HepG2 (cell line): Measurements from ENCODE around the gene BDP1.

Source experiments
- JUN ChIP-seq: sonication (generic); formaldehyde crosslinking; IDR thresholded peaks from 2 replicates; pipeline ENCODE4 v1.4.0; 2020; ENCODE audit warnings: mild to moderate bottlenecking, missing genetic modification reagents
- POLR2A ChIP-seq, 2 experiments: IDR thresholded peaks; 2 replicates each; pipeline ENCODE4 v1.6.1; 2011; ENCODE audit warnings: low read depth in 2 of 2, low read length in 2 of 2, mild to moderate bottlenecking in 1 of 2, moderate library complexity in 1 of 2; ENCODE audit not compliant: insufficient read depth in 1 of 2
- ZBTB1 ChIP-seq: sonication (generic); formaldehyde crosslinking; IDR thresholded peaks from 2 replicates; pipeline ENCODE4 v1.4.0; 2020; ENCODE audit warnings: missing genetic modification reagents, borderline replicate concordance
- TF ChIP-seq, protein P1 (sequence below): sonication (generic); formaldehyde crosslinking; IDR thresholded peaks from 2 replicates; pipeline ENCODE4 v1.5.0; 2020; ENCODE audit warnings: mild to moderate bottlenecking, missing genetic modification reagents, moderate library complexity

DNA sequence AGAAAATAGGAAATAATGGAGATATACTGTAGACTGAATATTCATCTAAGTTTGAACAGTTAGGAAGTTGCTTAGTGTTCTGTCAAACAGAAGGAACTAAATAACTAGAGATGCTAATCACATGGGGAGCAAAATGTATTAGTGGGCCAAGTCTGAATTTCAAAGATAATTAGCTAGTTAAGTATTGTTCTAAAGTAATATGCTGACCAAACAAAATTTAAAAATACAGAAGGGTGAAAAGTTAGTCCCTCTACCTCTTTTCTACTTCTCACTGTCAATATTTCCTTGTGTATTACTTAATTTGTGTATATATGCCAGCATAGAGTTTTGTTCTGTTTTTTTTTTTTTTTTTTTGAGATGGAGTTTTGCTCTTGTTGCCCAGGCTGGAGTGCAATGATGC lies 135.6 kb downstream of the BDP1 start:
- no peak for TF ChIP-seq ZBTB1
- no peak for TF ChIP-seq JUN (CRISPR knock-in tag)
- no peak for TF ChIP-seq POLR2A (IDR thresholded peaks at IDR 0.05; ENCODE audit: insufficient read depth in 1 of 2, low read depth in 2 of 2, low read length in 2 of 2)
- TF ChIP-seq, protein P1, sequence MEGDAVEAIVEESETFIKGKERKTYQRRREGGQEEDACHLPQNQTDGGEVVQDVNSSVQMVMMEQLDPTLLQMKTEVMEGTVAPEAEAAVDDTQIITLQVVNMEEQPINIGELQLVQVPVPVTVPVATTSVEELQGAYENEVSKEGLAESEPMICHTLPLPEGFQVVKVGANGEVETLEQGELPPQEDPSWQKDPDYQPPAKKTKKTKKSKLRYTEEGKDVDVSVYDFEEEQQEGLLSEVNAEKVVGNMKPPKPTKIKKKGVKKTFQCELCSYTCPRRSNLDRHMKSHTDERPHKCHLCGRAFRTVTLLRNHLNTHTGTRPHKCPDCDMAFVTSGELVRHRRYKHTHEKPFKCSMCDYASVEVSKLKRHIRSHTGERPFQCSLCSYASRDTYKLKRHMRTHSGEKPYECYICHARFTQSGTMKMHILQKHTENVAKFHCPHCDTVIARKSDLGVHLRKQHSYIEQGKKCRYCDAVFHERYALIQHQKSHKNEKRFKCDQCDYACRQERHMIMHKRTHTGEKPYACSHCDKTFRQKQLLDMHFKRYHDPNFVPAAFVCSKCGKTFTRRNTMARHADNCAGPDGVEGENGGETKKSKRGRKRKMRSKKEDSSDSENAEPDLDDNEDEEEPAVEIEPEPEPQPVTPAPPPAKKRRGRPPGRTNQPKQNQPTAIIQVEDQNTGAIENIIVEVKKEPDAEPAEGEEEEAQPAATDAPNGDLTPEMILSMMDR (CRISPR knock-in tag), result no peak
